ENCODE measurements around the gene ABHD12B. TPM values are rescaled to one million over a fixed set of nuclear protein-coding genes. Genes with fewer than 3 reads are reported as not detected.

ABHD12B gene
- total RNA-seq, 4 donors from 2014 or later = 0.32 to 7.9 (median 2.5) TPM; not detected in 1

DNA sequence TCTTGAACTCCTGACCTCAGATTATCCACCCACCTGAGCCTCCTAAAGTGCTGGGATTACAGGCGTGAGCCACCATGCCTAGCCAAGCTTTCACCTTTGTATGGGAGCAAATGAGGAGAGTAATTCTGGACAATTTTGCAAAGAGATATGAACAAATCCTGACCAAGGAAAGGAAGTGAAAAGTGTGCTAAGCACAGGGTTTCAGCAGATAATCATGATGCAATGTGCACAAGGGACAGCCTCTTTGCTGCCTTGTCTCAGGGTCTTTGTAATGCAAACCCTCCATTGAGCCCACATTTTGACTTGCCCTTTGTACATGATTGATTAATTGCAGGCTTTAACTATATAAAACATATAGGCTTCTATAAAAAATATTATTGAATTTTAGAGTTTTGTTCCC is 81.6 kb downstream of the ABHD12B start:
- H3K36me3 ChIP-seq = no peaks in the 10 kb centered on the region
- H3K4me1 ChIP-seq = peaks cover 0 to 12% (median 2%) of the 10 kb centered on the region in 4 donors
- no peaks in the 10 kb centered on the region for H3K9me3 ChIP-seq
- no peaks in the 10 kb centered on the region for H3K27me3 ChIP-seq
- in situ Hi-C loops (cut with MboI; ENCODE audit: low pct_ligation_motif_present in 1 of 4, low pct_unique_long_range_greater_than_20kb in 1 of 4, low sequenced_read_pairs in 3 of 4) (loop anchor here (10.0 to 25.0 kb wide), 4 partner anchors 259 to 834 kb away; partner anchors contain the start of gene TMX1 (in 1 of the 4)), intact Hi-C loops (cut with DNase I; ENCODE audit: low total_unique reads) (loop anchor here (10.0 kb wide), 1 partner anchor 141 kb away; the partner anchor contains the start of gene TRIM9)
- no peak overlapping the region for H3K27ac ChIP-seq
- no peak for DNase-seq
- TF ChIP-seq POLR2A (IDR thresholded peaks at IDR 0.05) (no peak), EP300 (IDR thresholded peaks at IDR 0.05; ENCODE audit: low read depth) (no peak), POLR2AphosphoS5 (IDR thresholded peaks at IDR 0.05) (no peak)
- TF ChIP-seq, protein P1, sequence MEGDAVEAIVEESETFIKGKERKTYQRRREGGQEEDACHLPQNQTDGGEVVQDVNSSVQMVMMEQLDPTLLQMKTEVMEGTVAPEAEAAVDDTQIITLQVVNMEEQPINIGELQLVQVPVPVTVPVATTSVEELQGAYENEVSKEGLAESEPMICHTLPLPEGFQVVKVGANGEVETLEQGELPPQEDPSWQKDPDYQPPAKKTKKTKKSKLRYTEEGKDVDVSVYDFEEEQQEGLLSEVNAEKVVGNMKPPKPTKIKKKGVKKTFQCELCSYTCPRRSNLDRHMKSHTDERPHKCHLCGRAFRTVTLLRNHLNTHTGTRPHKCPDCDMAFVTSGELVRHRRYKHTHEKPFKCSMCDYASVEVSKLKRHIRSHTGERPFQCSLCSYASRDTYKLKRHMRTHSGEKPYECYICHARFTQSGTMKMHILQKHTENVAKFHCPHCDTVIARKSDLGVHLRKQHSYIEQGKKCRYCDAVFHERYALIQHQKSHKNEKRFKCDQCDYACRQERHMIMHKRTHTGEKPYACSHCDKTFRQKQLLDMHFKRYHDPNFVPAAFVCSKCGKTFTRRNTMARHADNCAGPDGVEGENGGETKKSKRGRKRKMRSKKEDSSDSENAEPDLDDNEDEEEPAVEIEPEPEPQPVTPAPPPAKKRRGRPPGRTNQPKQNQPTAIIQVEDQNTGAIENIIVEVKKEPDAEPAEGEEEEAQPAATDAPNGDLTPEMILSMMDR (IDR thresholded peaks at IDR 0.05) = no peak
- WGBS, 2 donors (ENCODE audit: low coverage in 1 of 2) = 90% methylated on average over 1 of the region's 1 CpG; no CpG with 5 or more reads in 1 of the 2 donors
- no peak overlapping the region for H3K4me3 ChIP-seq

Small RNA genes within 50 kb of the gene (small RNA-seq; reads per million reads assigned to genes)
- 0 reads per million in 4 donors for gene RF00593

Other genes starting within 250 kb of the ABHD12B start
- 10 to 100 TPM; 14.9 to 81.0 (median 23.2) TPM for gene SAV1, start 203.7 kb upstream of the ABHD12B start, total RNA-seq
- gene NIN, start 40.9 kb upstream of the ABHD12B start, total RNA-seq = 10 to 100 TPM in 3 of 4 donors, 1 to 10 TPM in 1; 9.4 to 66.3 (median 26.5) TPM
- 10 to 100 TPM; 10.8 to 51.8 (median 26.0) TPM for gene PYGL, start 72.4 kb downstream of the ABHD12B start, total RNA-seq
- gene TRIM9, start 223.1 kb downstream of the ABHD12B start, total RNA-seq = 10 to 100 TPM in 3 of 4 donors, 1 to 10 TPM in 1; 9.2 to 21.3 (median 16.1) TPM